H1 (cell line): ENCODE results near the gene LRRC2. TPM values are rescaled to one million over a fixed set of nuclear protein-coding genes. Genes with fewer than 3 reads are reported as not detected.
A peak's percentile ranks its signal among the peaks of the same experiment; 100 is the strongest.

Experiments used
- CTCF ChIA-PET: fragments of 300-600 bp; sonication (Branson Sonifier 250); formaldehyde crosslinking; loops from one replicate; lab custom pipeline; 2021; ENCODE audit not compliant: partially characterized antibody; lab: Charles Lee
- POLR2A ChIA-PET: fragments of 300-600 bp; sonication (Branson Sonifier 250); formaldehyde crosslinking; loops from one replicate; lab custom pipeline; 2021; ENCODE audit warnings: inconsistent platforms; ENCODE audit not compliant: partially characterized antibody; lab: Charles Lee
- DNase-seq, 2 experiments: peaks; one replicate each; pipeline versions ENCODE4 v3.0.0 to v3.0.0-alpha.2; 2010 to 2022; ENCODE audit warnings: low spot score in 2 of 2, low read depth in 1 of 2, mixed read lengths in 1 of 2
- FAIRE-seq: peaks from 2 replicates; lab custom pipeline; 2011; peaks lifted over from hg19 to GRCh38; lab: Jason Lieb, UNC
- H2AFZ ChIP-seq: 2 replicates; pipeline ENCODE4 v1.8.1; 2012; ENCODE audit warnings: low read length, inconsistent platforms
- H2AK5ac ChIP-seq: 2 replicates; pipeline ENCODE4 v1.6.1; 2013; ENCODE audit warnings: low read depth, low read length
- H2BK120ac ChIP-seq: replicated peaks from 2 replicates; pipeline ENCODE3; 2013; ENCODE audit warnings: low read depth, low read length, inconsistent platforms
- H2BK12ac ChIP-seq: 2 replicates; pipeline ENCODE4 v1.6.1; 2013; ENCODE audit warnings: low read depth, low read length
- H2BK15ac ChIP-seq: 2 replicates; pipeline ENCODE4 v1.6.1; 2013; ENCODE audit warnings: low read length
- H2BK20ac ChIP-seq: 2 replicates; pipeline ENCODE4 v1.6.1; 2013; ENCODE audit warnings: low read length
- H2BK5ac ChIP-seq: 2 replicates; pipeline ENCODE4 v1.6.1; 2013; ENCODE audit warnings: low read depth, low read length
- H3K14ac ChIP-seq: 2 replicates; pipeline ENCODE4 v1.6.1; 2013; ENCODE audit warnings: inconsistent platforms; ENCODE audit not compliant: insufficient read length
- H3K18ac ChIP-seq: 2 replicates; pipeline ENCODE4 v1.6.1; 2013; ENCODE audit warnings: low read length; ENCODE audit errors: extremely low read depth
- H3K23ac ChIP-seq: 2 replicates; pipeline ENCODE4 v1.6.1; 2013; ENCODE audit warnings: inconsistent platforms; ENCODE audit not compliant: insufficient read length
- H3K23me2 ChIP-seq: 2 replicates; pipeline ENCODE4 v1.6.1; 2013; ENCODE audit warnings: low read depth, low read length
- H3K27ac ChIP-seq: 2 replicates; pipeline ENCODE4 v1.6.1; 2011; ENCODE audit warnings: low read depth, low read length, inconsistent platforms
- H3K27me3 ChIP-seq, 4 experiments: replicated peaks in 1 of 4; 1 replicate in 1 of 4; 2 replicates in 3 of 4; pipeline versions ENCODE4 v1.6.1 to v1.8.1; 2011 to 2013; ENCODE audit warnings: low read length in 3 of 4, mild to moderate bottlenecking in 3 of 4, inconsistent platforms in 2 of 4, mixed read lengths in 2 of 4, moderate library complexity in 1 of 4; ENCODE audit not compliant: control insufficient read depth in 3 of 4, insufficient read depth in 3 of 4; ENCODE audit errors: extremely low read depth in 1 of 4
- H3K36me3 ChIP-seq, 4 experiments: 2 replicates each; pipeline versions ENCODE4 v1.6.1 to v1.8.1; 2011 to 2013; ENCODE audit warnings: mild to moderate bottlenecking in 4 of 4, low read length in 3 of 4, moderate library complexity in 2 of 4, control low read depth in 1 of 4, inconsistent platforms in 1 of 4; ENCODE audit not compliant: insufficient read depth in 4 of 4, control insufficient read depth in 2 of 4
- H3K4ac ChIP-seq: replicated peaks from 2 replicates; pipeline ENCODE3; 2013; ENCODE audit warnings: low read length, low read depth, mixed read lengths, inconsistent platforms; ENCODE audit not compliant: insufficient read length
- H3K4me1 ChIP-seq, 4 experiments: replicated peaks in 1 of 4; 1 replicate in 1 of 4; 2 replicates in 3 of 4; pipeline versions ENCODE4 v1.6.1 to v1.8.1; 2011 to 2013; ENCODE audit warnings: low read length in 3 of 4, inconsistent platforms in 2 of 4, mixed read lengths in 1 of 4; ENCODE audit not compliant: insufficient read depth in 4 of 4, control insufficient read depth in 3 of 4
- H3K4me2 ChIP-seq, 2 experiments: 2 replicates each; pipeline versions ENCODE4 v1.6.1 to v1.8.1; 2011 to 2013; ENCODE audit warnings: low read depth in 2 of 2, low read length in 2 of 2, control low read depth in 1 of 2, inconsistent platforms in 1 of 2, mild to moderate bottlenecking in 1 of 2; ENCODE audit not compliant: insufficient read depth in 1 of 2
- H3K4me3 ChIP-seq, 4 experiments: fragments of 200-600, 300-600 bp in 1 of 4; sonication (generic), shearing (Covaris generic), sonication (Bioruptor Twin) in 1 of 4; 2 replicates each; pipeline versions ENCODE4 v1.5.1 to v1.8.1; 2011 to 2016; ENCODE audit warnings: low read length in 4 of 4, low read depth in 3 of 4, control low read depth in 2 of 4, inconsistent platforms in 2 of 4, mild to moderate bottlenecking in 2 of 4, mixed read lengths in 1 of 4, moderate library complexity in 1 of 4; ENCODE audit not compliant: insufficient read depth in 2 of 4; ENCODE audit errors: extremely low read depth in 1 of 4
- H3K56ac ChIP-seq: replicated peaks from 2 replicates; pipeline ENCODE3; 2013; ENCODE audit warnings: low read depth, mild to moderate bottlenecking, mixed read lengths, low read length, inconsistent platforms; ENCODE audit not compliant: insufficient read length
- H3K79me1 ChIP-seq: 2 replicates; pipeline ENCODE4 v1.6.1; 2013; ENCODE audit warnings: low read depth, low read length, control low read depth
- H3K79me2 ChIP-seq, 2 experiments: 2 replicates each; pipeline versions ENCODE4 v1.6.1 to v1.8.1; 2012 to 2013; ENCODE audit warnings: low read length in 2 of 2, mild to moderate bottlenecking in 2 of 2, inconsistent platforms in 1 of 2; ENCODE audit not compliant: insufficient read depth in 2 of 2, control insufficient read depth in 1 of 2
- H3K9ac ChIP-seq, 4 experiments: replicated peaks in 1 of 4; 1 replicate in 1 of 4; 2 replicates in 3 of 4; pipeline versions ENCODE4 v1.6.1 to v1.8.1; 2011 to 2013; ENCODE audit warnings: low read depth in 3 of 4, low read length in 3 of 4, control low read depth in 2 of 4, mild to moderate bottlenecking in 2 of 4, moderate library complexity in 2 of 4, inconsistent platforms in 1 of 4; ENCODE audit errors: extremely low read depth in 1 of 4
- H3K9me3 ChIP-seq, 2 experiments: 2 replicates each; pipeline versions ENCODE4 v1.6.1 to v1.8.1; 2012 to 2013; ENCODE audit warnings: mild to moderate bottlenecking in 2 of 2, moderate library complexity in 2 of 2, control low read depth in 1 of 2, inconsistent platforms in 1 of 2, low read depth in 1 of 2, low read length in 1 of 2, mixed read lengths in 1 of 2; ENCODE audit not compliant: insufficient read depth in 2 of 2
- H4K20me1 ChIP-seq, 2 experiments: replicated peaks in 1 of 2; 2 replicates each; pipeline versions ENCODE3 to v1.8.1; 2011 to 2013; ENCODE audit warnings: inconsistent platforms in 2 of 2, low read length in 2 of 2, mild to moderate bottlenecking in 1 of 2; ENCODE audit not compliant: insufficient read depth in 2 of 2, control insufficient read depth in 1 of 2
- H4K5ac ChIP-seq: 2 replicates; pipeline ENCODE4 v1.6.1; 2013; ENCODE audit warnings: low read length, low read depth, mixed read lengths, inconsistent platforms; ENCODE audit not compliant: insufficient read length
- H4K8ac ChIP-seq: 2 replicates; pipeline ENCODE4 v1.8.0; 2013; ENCODE audit warnings: mild to moderate bottlenecking, moderate library complexity, low read length, inconsistent platforms; ENCODE audit not compliant: insufficient read depth; ENCODE audit errors: extremely low read depth
- H4K91ac ChIP-seq: replicated peaks from 2 replicates; pipeline ENCODE3; 2013; ENCODE audit warnings: low read length, mixed read lengths, inconsistent platforms; ENCODE audit not compliant: insufficient read length
- CBX8 ChIP-seq: fragments of 300-800, 300-1000 bp; sonication (generic); IDR thresholded peaks from 2 replicates; pipeline ENCODE4 v1.7.1; 2016; ENCODE audit warnings: low read depth, low read length, borderline replicate concordance
- KDM1A ChIP-seq: fragments of 200-600, 300-600 bp; sonication (generic); IDR thresholded peaks from 2 replicates; pipeline ENCODE4 v1.7.1; 2016; ENCODE audit warnings: mild to moderate bottlenecking, low read length, borderline replicate concordance
- SRF ChIP-seq: IDR thresholded peaks from 2 replicates; pipeline ENCODE4 v1.6.1; 2011; ENCODE audit warnings: mild to moderate bottlenecking, low read depth, low read length, moderate library complexity
- YY1 ChIP-seq: IDR thresholded peaks from 2 replicates; pipeline ENCODE4 v1.6.1; 2011; ENCODE audit warnings: low read depth, mild to moderate bottlenecking, low read length
- WGBS, 2 experiments: shearing (Covaris generic) in 1 of 2; methylation state at CpG; one replicate each; pipeline versions ENCODE4 v1.1.6 to v1.1.7; 2013 to 2015; ENCODE audit warnings: low lambda C conversion rate in 2 of 2, mixed read lengths in 2 of 2, inconsistent platforms in 1 of 2, low coverage in 1 of 2, missing lambda C conversion rate in 1 of 2; ENCODE audit not compliant: insufficient replicate concordance in 2 of 2, insufficient coverage in 1 of 2, insufficient read length in 1 of 2; ENCODE audit errors: extremely low coverage in 1 of 2, missing lambda C conversion rate in 1 of 2; 5-methylcytosine and 5-hydroxymethylcytosine counted together
- polyA plus RNA-seq, 7 experiments: library from polyadenylated mRNA; depleted of rRNA in 3 of 7; stranded (reverse) in 5 of 7; unstranded in 2 of 7; fragments of >200 nt in 5 of 7; fragments of 200-250 nt in 2 of 7; gene quantifications; 1 replicate in 5 of 7; 2 replicates in 1 of 7; 4 replicates in 1 of 7; pipeline versions ENCODE4 v1.2.1 to v1.2.3, GENCODE V29; 2011 to 2013; ENCODE audit warnings: missing spikeins in 2 of 7, mixed read lengths in 2 of 7
- total RNA-seq: library from RNA; stranded (reverse); fragmentation: NEBNext Ultra II Directional; extraction: Animal tissue kit (Norgen Biotek cat#: 25700); gene quantifications from 2 replicates; pipeline ENCODE4 v1.2.1, GENCODE V29; 2021

LRRC2 gene
- total and polyA plus RNA-seq, 2 of the 8 experiments (the other 6 are each of a cell fraction or from before 2014, with no cell fraction given) = 1.4 to 6.4 TPM

- H3K18ac ChIP-seq = 0 out of 2 replicates have a peak overlapping the region, but pooled peaks have one; percentile 65
- H4K20me1 ChIP-seq = no peaks in the 10 kb centered on the region
- H2BK20ac ChIP-seq = no peak overlapping the region
- no peak overlapping the region for H3K4me2 ChIP-seq
- no peak overlapping the region for H3K23ac ChIP-seq
- TF ChIP-seq KDM1A (no peak), CBX8 (no peak), SRF (no peak), YY1 (no peak)
- 97% methylated on average over 2 of the region's 2 CpGs; no CpG with 5 or more reads in 1 of the 2 experiments for WGBS, 2 experiments
- H2BK15ac ChIP-seq = no peak overlapping the region
- H3K36me3 ChIP-seq = no peaks in the 10 kb centered on the region
- FAIRE-seq (no peak), DNase-seq (no peak)
- H2BK12ac ChIP-seq = no peak overlapping the region
- no peak overlapping the region for H3K4ac ChIP-seq
- no peak overlapping the region for H2AFZ ChIP-seq
- H2BK120ac ChIP-seq = no peak overlapping the region
- POLR2A ChIA-PET = interaction anchor here (0.7 to 2.5 kb wide), 13 partner anchors 9 to 53 kb away, joined by 3 to 11 read pairs (median 4); partner anchors contain the start of gene RTP3
- no peak overlapping the region for H2BK5ac ChIP-seq
- H2AK5ac ChIP-seq = no peak overlapping the region
- no peak overlapping the region for H3K4me3 ChIP-seq
- H3K9ac ChIP-seq = no peak overlapping the region
- no peak overlapping the region for H4K8ac ChIP-seq
- H3K4me1 ChIP-seq = peaks cover 14 to 23% (median 21%) of the 10 kb centered on the region in 4 experiments
- no peak overlapping the region for H4K91ac ChIP-seq
- H3K14ac ChIP-seq = no peak overlapping the region
- H3K79me1 ChIP-seq = no peaks in the 10 kb centered on the region
- H4K5ac ChIP-seq = no peak overlapping the region
- no peaks in the 10 kb centered on the region for H3K23me2 ChIP-seq
- CTCF ChIA-PET = interaction anchor here (0.7 to 2.9 kb wide), 7 partner anchors 9 to 54 kb away, joined by 3 to 19 read pairs (median 5); no protein-coding TSS in a partner anchor
- no peak overlapping the region for H3K56ac ChIP-seq
- H3K27me3 ChIP-seq = no peaks in the 10 kb centered on the region
- no peaks in the 10 kb centered on the region for H3K9me3 ChIP-seq
- H3K27ac ChIP-seq = no peak overlapping the region
- H3K79me2 ChIP-seq = no peaks in the 10 kb centered on the region
These were observed 23.8 kb downstream of the LRRC2 start for GRCh38 chr3:46542344-46542743.
